GM12878 (cell line): ENCODE data around the gene ANGEL2. TPM values are rescaled to one million over a fixed set of nuclear protein-coding genes. Genes with fewer than 3 reads are reported as not detected.
A peak's percentile ranks its signal among the peaks of the same experiment; 100 is the strongest.

Source experiments
- BHLHE40 ChIP-seq, 2 experiments: fragments of 450-650 bp in 1 of 2; IDR thresholded peaks; 2 replicates each; pipeline ENCODE4 v1.6.1; 2011 to 2017; ENCODE audit warnings: low read depth in 2 of 2, borderline replicate concordance in 1 of 2, improper control_type of control experiment in 1 of 2, low read length in 1 of 2, mild to moderate bottlenecking in 1 of 2
- CBFB ChIP-seq: IDR thresholded peaks from 2 replicates; pipeline ENCODE4 v1.6.1; 2016; ENCODE audit warnings: antibody characterized with exemption, low read depth
- HDGF ChIP-seq: fragments of 450-650 bp; IDR thresholded peaks from 2 replicates; pipeline ENCODE4 v1.6.1; 2016; ENCODE audit warnings: antibody characterized with exemption
- JUND ChIP-seq: IDR thresholded peaks from 2 replicates; pipeline ENCODE4 v1.6.1; 2012; ENCODE audit warnings: low read depth, mild to moderate bottlenecking, low read length, improper control_type of control experiment, moderate library complexity
- NKRF ChIP-seq: fragments of 450-650 bp; conservative IDR thresholded peaks from 2 replicates; pipeline ENCODE4 v1.6.1; 2017; ENCODE audit warnings: mild to moderate bottlenecking, moderate library complexity
- POLR2A ChIP-seq: IDR thresholded peaks from 2 replicates; pipeline ENCODE4 v1.6.1; 2011; ENCODE audit warnings: low read depth, mild to moderate bottlenecking, low read length
- RAD21 ChIP-seq: IDR thresholded peaks from 2 replicates; pipeline ENCODE4 v1.6.1; 2011; ENCODE audit warnings: mild to moderate bottlenecking, low read depth, low read length, moderate library complexity; ENCODE audit not compliant: insufficient read depth
- REST ChIP-seq: IDR thresholded peaks from 2 replicates; pipeline ENCODE4 v1.6.1; 2012; ENCODE audit warnings: mild to moderate bottlenecking, low read depth, low read length
- SIN3A ChIP-seq: IDR thresholded peaks from 2 replicates; pipeline ENCODE4 v1.6.1; 2012; ENCODE audit warnings: low read depth, low read length, improper control_type of control experiment
- TCF12 ChIP-seq: IDR thresholded peaks from 2 replicates; pipeline ENCODE4 v1.6.1; 2011; ENCODE audit warnings: low read depth, mild to moderate bottlenecking, low read length
- YY1 ChIP-seq: IDR thresholded peaks from 2 replicates; pipeline ENCODE4 v1.6.1; 2011; ENCODE audit warnings: low read depth, mild to moderate bottlenecking, low read length
- ZBTB11 ChIP-seq: fragments of 450-650 bp; formaldehyde crosslinking; IDR thresholded peaks from 2 replicates; pipeline ENCODE4 v1.5.0; 2022; ENCODE audit warnings: mild to moderate bottlenecking, missing genetic modification characterization
- polyA plus RNA-seq, 11 experiments: library from polyadenylated mRNA; depleted of rRNA in 4 of 11; unstranded in 6 of 11; stranded (reverse) in 5 of 11; fragments of >200 nt; fragmentation: Nextera tagmentation in 4 of 11; fragmentation: Illumina TruSeq in 1 of 11; extraction: Ambion mirVana in 4 of 11; extraction: Trizol in 1 of 11; gene quantifications; 1 replicate in 1 of 11; 2 replicates in 10 of 11; pipeline versions ENCODE4 v1.2.1 to v1.2.3, GENCODE V29; 2011 to 2016; ENCODE audit warnings: inconsistent platforms in 2 of 11, missing spikeins in 2 of 11, low read depth in 1 of 11
- total RNA-seq, 4 experiments: library from RNA; depleted of rRNA in 3 of 4; stranded (reverse); fragments of >200 nt in 3 of 4; fragmentation: Illumina TruSeq in 1 of 4; extraction: Trizol in 1 of 4; gene quantifications; 2 replicates each; pipeline versions ENCODE4 v1.2.1 to v1.2.3, GENCODE V29; 2013 to 2021
- TF ChIP-seq, protein P1 (sequence below): IDR thresholded peaks from 2 replicates; pipeline ENCODE4 v1.6.1; 2012; ENCODE audit warnings: low read depth, low read length, improper control_type of control experiment
- TF ChIP-seq, protein P2 (sequence below): IDR thresholded peaks from 2 replicates; pipeline ENCODE4 v1.6.1; 2012; ENCODE audit warnings: low read length, inconsistent platforms
- TF ChIP-seq, protein P3 (sequence below): fragments of 450-650 bp; IDR thresholded peaks from 2 replicates; pipeline ENCODE4 v1.6.1; 2016; ENCODE audit warnings: mild to moderate bottlenecking, moderate library complexity, borderline replicate concordance

The ANGEL2 gene
- total and polyA plus RNA-seq, 10 of the 15 experiments (the other 5 are each of a cell fraction or from before 2014, with no cell fraction given): 6.3 to 53.9 (median 30.7) TPM

GRCh38 chr1:212967801-212968200, 47.9 kb downstream of the ANGEL2 start (continued):
- TF ChIP-seq BHLHE40 (IDR thresholded peaks at IDR 0.05; ENCODE audit: borderline replicate concordance in 1 of 2, low read depth in 2 of 2, low read length in 1 of 2) (no peak), JUND (no peak), RAD21 (peak; percentile 36; the same call in 1 of the 2 replicates), CBFB (no peak), ZBTB11 (CRISPR knock-in tag) (no peak), NKRF (no peak), HDGF (0 out of 2 replicates have a peak, but pooled peaks have one; percentile 69), SIN3A (no peak), YY1 (0 out of 2 replicates have a peak, but pooled peaks have one; percentile 27), POLR2A (no peak), TCF12 (no peak), REST (no peak)
- TF ChIP-seq, protein P1, sequence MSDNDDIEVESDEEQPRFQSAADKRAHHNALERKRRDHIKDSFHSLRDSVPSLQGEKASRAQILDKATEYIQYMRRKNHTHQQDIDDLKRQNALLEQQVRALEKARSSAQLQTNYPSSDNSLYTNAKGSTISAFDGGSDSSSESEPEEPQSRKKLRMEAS: no peak
- TF ChIP-seq, protein P2, sequence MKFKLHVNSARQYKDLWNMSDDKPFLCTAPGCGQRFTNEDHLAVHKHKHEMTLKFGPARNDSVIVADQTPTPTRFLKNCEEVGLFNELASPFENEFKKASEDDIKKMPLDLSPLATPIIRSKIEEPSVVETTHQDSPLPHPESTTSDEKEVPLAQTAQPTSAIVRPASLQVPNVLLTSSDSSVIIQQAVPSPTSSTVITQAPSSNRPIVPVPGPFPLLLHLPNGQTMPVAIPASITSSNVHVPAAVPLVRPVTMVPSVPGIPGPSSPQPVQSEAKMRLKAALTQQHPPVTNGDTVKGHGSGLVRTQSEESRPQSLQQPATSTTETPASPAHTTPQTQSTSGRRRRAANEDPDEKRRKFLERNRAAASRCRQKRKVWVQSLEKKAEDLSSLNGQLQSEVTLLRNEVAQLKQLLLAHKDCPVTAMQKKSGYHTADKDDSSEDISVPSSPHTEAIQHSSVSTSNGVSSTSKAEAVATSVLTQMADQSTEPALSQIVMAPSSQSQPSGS: no peak
- TF ChIP-seq, protein P3, sequence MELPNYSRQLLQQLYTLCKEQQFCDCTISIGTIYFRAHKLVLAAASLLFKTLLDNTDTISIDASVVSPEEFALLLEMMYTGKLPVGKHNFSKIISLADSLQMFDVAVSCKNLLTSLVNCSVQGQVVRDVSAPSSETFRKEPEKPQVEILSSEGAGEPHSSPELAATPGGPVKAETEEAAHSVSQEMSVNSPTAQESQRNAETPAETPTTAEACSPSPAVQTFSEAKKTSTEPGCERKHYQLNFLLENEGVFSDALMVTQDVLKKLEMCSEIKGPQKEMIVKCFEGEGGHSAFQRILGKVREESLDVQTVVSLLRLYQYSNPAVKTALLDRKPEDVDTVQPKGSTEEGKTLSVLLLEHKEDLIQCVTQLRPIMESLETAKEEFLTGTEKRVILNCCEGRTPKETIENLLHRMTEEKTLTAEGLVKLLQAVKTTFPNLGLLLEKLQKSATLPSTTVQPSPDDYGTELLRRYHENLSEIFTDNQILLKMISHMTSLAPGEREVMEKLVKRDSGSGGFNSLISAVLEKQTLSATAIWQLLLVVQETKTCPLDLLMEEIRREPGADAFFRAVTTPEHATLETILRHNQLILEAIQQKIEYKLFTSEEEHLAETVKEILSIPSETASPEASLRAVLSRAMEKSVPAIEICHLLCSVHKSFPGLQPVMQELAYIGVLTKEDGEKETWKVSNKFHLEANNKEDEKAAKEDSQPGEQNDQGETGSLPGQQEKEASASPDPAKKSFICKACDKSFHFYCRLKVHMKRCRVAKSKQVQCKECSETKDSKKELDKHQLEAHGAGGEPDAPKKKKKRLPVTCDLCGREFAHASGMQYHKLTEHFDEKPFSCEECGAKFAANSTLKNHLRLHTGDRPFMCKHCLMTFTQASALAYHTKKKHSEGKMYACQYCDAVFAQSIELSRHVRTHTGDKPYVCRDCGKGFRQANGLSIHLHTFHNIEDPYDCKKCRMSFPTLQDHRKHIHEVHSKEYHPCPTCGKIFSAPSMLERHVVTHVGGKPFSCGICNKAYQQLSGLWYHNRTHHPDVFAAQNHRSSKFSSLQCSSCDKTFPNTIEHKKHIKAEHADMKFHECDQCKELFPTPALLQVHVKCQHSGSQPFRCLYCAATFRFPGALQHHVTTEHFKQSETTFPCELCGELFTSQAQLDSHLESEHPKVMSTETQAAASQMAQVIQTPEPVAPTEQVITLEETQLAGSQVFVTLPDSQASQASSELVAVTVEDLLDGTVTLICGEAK: no peak
